ENCODE results near the gene USP22. TPM values are rescaled to one million over a fixed set of nuclear protein-coding genes. Genes with fewer than 3 reads are reported as not detected.

Gene USP22
- total RNA-seq, 2 experiments from 2014 or later: 194 to 217 TPM

DNA sequence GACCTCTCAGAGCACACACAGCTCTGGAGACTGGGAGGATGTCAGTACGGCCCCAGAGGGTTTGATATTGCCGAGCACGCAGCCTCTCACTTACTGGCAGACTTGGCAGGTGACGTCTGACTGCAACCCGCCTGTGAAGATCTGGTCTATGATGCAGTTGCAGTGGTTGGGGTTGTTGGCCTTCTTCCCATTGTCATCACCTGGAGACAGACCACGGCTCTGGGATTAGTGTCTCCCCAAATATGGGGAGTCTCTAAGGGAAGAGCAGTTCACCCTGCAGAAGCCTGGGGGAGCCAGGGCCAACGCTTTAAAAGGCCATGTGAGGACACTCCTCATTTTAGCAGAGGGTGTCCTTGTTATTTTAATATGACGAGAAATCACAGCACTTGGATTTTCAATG lies 30.1 kb downstream of the USP22 start:
- H3K4me3 ChIP-seq (ENCODE audit: low read length): no peak overlapping the region
- Mint-ChIP-seq H3K36me3 (ENCODE audit: low read depth) (peaks cover 97% of the 10 kb centered on the region), H3K4me3 (no peak overlapping the region), H3K27me3 (no peaks in the 10 kb centered on the region), H3K4me1 (ENCODE audit: low read depth) (peaks cover 6% of the 10 kb centered on the region), H3K9me3 (no peaks in the 10 kb centered on the region), H3K27ac (no peak overlapping the region)
- ChIA-PET CTCF (no interaction called here), POLR2A (no interaction called here)
- no peaks in the 10 kb centered on the region for H3K9me3 ChIP-seq (ENCODE audit: control insufficient read depth in 1 of 2, insufficient read depth in 1 of 2, low read length in 2 of 2)
- intact Hi-C loops (cut with DNase I, micrococcal nuclease): no loop called here
- TF ChIP-seq, protein P1, sequence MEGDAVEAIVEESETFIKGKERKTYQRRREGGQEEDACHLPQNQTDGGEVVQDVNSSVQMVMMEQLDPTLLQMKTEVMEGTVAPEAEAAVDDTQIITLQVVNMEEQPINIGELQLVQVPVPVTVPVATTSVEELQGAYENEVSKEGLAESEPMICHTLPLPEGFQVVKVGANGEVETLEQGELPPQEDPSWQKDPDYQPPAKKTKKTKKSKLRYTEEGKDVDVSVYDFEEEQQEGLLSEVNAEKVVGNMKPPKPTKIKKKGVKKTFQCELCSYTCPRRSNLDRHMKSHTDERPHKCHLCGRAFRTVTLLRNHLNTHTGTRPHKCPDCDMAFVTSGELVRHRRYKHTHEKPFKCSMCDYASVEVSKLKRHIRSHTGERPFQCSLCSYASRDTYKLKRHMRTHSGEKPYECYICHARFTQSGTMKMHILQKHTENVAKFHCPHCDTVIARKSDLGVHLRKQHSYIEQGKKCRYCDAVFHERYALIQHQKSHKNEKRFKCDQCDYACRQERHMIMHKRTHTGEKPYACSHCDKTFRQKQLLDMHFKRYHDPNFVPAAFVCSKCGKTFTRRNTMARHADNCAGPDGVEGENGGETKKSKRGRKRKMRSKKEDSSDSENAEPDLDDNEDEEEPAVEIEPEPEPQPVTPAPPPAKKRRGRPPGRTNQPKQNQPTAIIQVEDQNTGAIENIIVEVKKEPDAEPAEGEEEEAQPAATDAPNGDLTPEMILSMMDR (IDR thresholded peaks at IDR 0.05): no peak
- no peaks in the 10 kb centered on the region for H3K27me3 ChIP-seq (ENCODE audit: control insufficient read depth in 1 of 2, insufficient read depth in 2 of 2, low read length in 2 of 2)
- peaks cover 98% of the 10 kb centered on the region for H3K36me3 ChIP-seq (ENCODE audit: insufficient read depth, low read length)
- no peak for DNase-seq
- no peak overlapping the region for H3K27ac ChIP-seq (ENCODE audit: low read depth in 1 of 2, low read length in 2 of 2)
- no peaks in the 10 kb centered on the region for H3K4me1 ChIP-seq (ENCODE audit: insufficient read depth, low read length)
- ATAC-seq (ENCODE audit: poor library complexity): no peak

DNA sequence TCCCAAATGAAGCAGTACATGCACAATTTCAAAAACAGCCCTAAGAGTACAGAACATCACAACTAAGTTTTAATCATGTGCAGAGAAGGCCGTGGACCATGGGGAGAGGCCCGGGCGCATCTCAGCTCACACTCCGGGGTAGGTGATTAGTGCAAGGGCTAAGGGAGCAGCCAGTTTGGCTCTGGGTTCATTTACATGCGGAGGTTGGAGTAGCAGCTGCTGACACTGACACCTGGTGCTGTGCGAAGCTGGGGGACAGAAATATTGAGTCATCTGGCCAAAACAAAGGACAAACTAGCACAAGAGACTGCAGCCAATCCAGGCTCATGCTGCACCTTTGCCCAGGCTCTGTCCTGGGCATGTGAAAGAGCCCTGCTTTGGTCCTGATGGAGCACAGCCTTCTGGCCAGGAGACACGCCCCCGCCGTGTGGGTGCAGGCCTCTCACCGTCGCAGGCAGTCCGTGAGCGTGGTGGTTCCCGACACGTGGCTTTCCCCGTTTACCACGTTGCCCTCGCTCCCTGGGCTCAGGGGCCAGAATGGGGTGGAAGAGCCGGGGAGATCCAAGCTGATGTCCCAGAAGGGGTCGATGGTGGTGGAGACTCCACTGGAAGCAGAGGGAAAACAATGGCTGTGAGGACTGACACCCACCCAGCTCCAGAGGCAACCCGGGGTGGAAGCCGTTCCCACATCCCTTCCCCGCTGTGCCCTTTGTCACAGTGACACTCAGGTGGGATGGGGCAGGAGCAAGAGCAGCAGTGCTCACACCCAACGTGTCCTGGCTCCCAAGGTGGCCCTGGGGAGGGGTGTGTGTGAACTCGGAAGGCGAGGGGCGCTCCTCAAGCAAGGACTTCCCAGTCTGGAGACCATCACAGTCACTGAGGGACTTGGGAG lies 31.9 kb downstream of the USP22 start:
- ChIA-PET POLR2A (interaction anchor here (1.8 kb wide), 1 partner anchor 18 kb away, joined by 4 read pairs; no protein-coding TSS in a partner anchor), CTCF (interaction anchor here (1.0 kb wide), 1 partner anchor 18 kb away, joined by 4 read pairs; no protein-coding TSS in a partner anchor)
- Histone ChIP-seq H3K27ac (ENCODE audit: low read depth in 1 of 2, low read length in 2 of 2) (no peak overlapping the region), H3K4me3 (ENCODE audit: low read length) (no peak overlapping the region), H3K9me3 (ENCODE audit: control insufficient read depth in 1 of 2, insufficient read depth in 1 of 2, low read length in 2 of 2) (no peaks in the 10 kb centered on the region), H3K4me1 (ENCODE audit: insufficient read depth, low read length) (no peaks in the 10 kb centered on the region), H3K36me3 (ENCODE audit: insufficient read depth, low read length) (peaks cover 97% of the 10 kb centered on the region), H3K27me3 (ENCODE audit: control insufficient read depth in 1 of 2, insufficient read depth in 2 of 2, low read length in 2 of 2) (no peaks in the 10 kb centered on the region)
- DNase-seq (no peak), ATAC-seq (ENCODE audit: poor library complexity) (no peak)
- no peaks in the 10 kb centered on the region for H3K27me3 Mint-ChIP-seq
- H3K9me3 Mint-ChIP-seq: no peaks in the 10 kb centered on the region
- intact Hi-C loops (cut with DNase I, micrococcal nuclease): no loop called here
- TF ChIP-seq, protein P1 (IDR thresholded peaks at IDR 0.05): no peak
- H3K4me3 Mint-ChIP-seq: no peak overlapping the region
- peaks cover 97% of the 10 kb centered on the region for H3K36me3 Mint-ChIP-seq (ENCODE audit: low read depth)
- H3K4me1 Mint-ChIP-seq (ENCODE audit: low read depth): no peaks in the 10 kb centered on the region
- no peak overlapping the region for H3K27ac Mint-ChIP-seq

DNA sequence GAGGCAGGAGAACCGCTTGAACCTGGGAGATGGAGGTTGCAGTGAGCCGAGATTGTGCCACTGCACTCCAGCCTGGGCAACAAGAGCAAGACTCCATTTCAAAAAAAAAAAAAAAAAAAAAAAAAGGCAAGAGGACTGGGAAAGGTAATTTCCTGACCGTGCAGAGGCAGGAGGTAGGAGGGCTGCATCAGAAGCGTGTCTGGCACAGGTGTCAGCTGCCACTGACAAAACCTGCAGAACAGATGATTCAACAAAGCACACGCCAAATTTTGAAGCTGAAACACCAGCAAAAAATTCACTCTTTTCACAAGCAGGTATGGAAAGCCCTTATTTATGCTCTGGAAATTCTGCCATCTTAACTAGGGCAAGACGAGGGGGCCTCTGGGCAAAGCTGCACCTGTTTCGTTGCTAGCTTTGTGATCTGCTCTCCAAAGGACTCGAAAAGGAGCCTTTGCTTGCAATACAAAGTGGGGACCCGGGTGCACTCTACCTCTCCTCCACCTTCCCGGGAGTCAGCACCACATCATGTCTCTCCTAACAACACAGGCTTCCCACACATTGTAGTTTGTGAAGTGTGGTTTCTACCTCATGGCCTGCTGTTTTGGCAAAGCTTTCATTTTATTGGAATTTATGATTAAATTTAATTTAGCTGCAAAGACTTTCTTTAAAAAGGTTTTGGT lies 33.7 kb downstream of the USP22 start:
- ATAC-seq (ENCODE audit: poor library complexity): no peak
- no peak overlapping the region for H3K4me3 Mint-ChIP-seq
- no peaks in the 10 kb centered on the region for H3K4me1 Mint-ChIP-seq (ENCODE audit: low read depth)
- intact Hi-C loops (cut with DNase I, micrococcal nuclease): no loop called here
- Histone ChIP-seq H3K27me3 (ENCODE audit: control insufficient read depth in 1 of 2, insufficient read depth in 2 of 2, low read length in 2 of 2) (no peaks in the 10 kb centered on the region), H3K36me3 (ENCODE audit: insufficient read depth, low read length) (peaks cover 97% of the 10 kb centered on the region), H3K9me3 (ENCODE audit: control insufficient read depth in 1 of 2, insufficient read depth in 1 of 2, low read length in 2 of 2) (no peaks in the 10 kb centered on the region), H3K27ac (ENCODE audit: low read depth in 1 of 2, low read length in 2 of 2) (no peak overlapping the region), H3K4me3 (ENCODE audit: low read length) (no peak overlapping the region), H3K4me1 (ENCODE audit: insufficient read depth, low read length) (peaks cover 3% of the 10 kb centered on the region)
- peaks cover 97% of the 10 kb centered on the region for H3K36me3 Mint-ChIP-seq (ENCODE audit: low read depth)
- H3K27me3 Mint-ChIP-seq: no peaks in the 10 kb centered on the region
- POLR2A ChIA-PET: interaction anchor here (1.8 kb wide), 1 partner anchor 16 kb away, joined by 4 read pairs; no protein-coding TSS in a partner anchor
- H3K27ac Mint-ChIP-seq: no peak overlapping the region
- H3K9me3 Mint-ChIP-seq: no peaks in the 10 kb centered on the region
- CTCF ChIA-PET: no interaction called here
- DNase-seq: no peak
- TF ChIP-seq, protein P1 (IDR thresholded peaks at IDR 0.05): no peak

Data from CD4-positive, alpha-beta T cell (primary cell).